ENCODE results near the gene SLC37A3.

Gene SLC37A3

GRCh38 chr7:140292438-140292837 is 105.9 kb downstream of the SLC37A3 start:
- Histone ChIP-seq H3K27me3 (no peaks in the 10 kb centered on the region), H3K9me3 (replicated peaks in 1 of 11) (no peaks in the 10 kb centered on the region), H3K4me3 (no peak overlapping the region), H3K9ac (no peak overlapping the region), H3K4me2 (peak overlapping the region in 5 of 11 experiments; percentile 19 to 37 (median 27); a peak in 5 of 22 replicates), H3K36me3 (no peaks in the 10 kb centered on the region), H4K20me1 (no peaks in the 10 kb centered on the region), H3K27ac (no peak overlapping the region), H3K4me1 (peaks cover 0 to 29% (median 0%) of the 10 kb centered on the region in 10 experiments; a peak in 9 of 20 replicates)
- TF ChIP-seq Cebpa-rat (IDR thresholded peaks at IDR 0.05), result no peak

- no peak overlapping the region for H3K4me3 ChIP-seq
- H3K4me2 ChIP-seq, result no peak overlapping the region
- H3K4me1 ChIP-seq, result peaks cover 0 to 56% (median 0%) of the 10 kb centered on the region in 10 experiments; a peak in 9 of 20 replicates
- H4K20me1 ChIP-seq, result no peaks in the 10 kb centered on the region
- TF ChIP-seq Cebpa-rat (IDR thresholded peaks at IDR 0.05), result no peak
- no peak overlapping the region for H3K9ac ChIP-seq
- H3K9me3 ChIP-seq (replicated peaks in 1 of 11), result no peaks in the 10 kb centered on the region
- H3K36me3 ChIP-seq, result no peaks in the 10 kb centered on the region
- no peaks in the 10 kb centered on the region for H3K27me3 ChIP-seq
- no peak overlapping the region for H3K27ac ChIP-seq
Measured at GRCh38 chr7:140289804-140290203, 108.5 kb downstream of the SLC37A3 start.

GRCh38 chr7:140287988-140288387 is 110.3 kb downstream of the SLC37A3 start:
- no peak overlapping the region for H3K27ac ChIP-seq
- peaks cover 0 to 47% (median 0%) of the 10 kb centered on the region in 10 experiments; a peak in 9 of 20 replicates for H3K4me1 ChIP-seq
- TF ChIP-seq Cebpa-rat (IDR thresholded peaks at IDR 0.05), result no peak
- H3K9ac ChIP-seq, result no peak overlapping the region
- H3K4me2 ChIP-seq, result 0 out of 22 replicates have a peak overlapping the region, but pooled peaks of 1 of the 11 experiments have one; percentile 81
- H3K9me3 ChIP-seq (replicated peaks in 1 of 11), result peaks cover 0 to 14% (median 0%) of the 10 kb centered on the region in 11 experiments; a peak in 4 of 22 replicates
- no peaks in the 10 kb centered on the region for H3K36me3 ChIP-seq
- no peaks in the 10 kb centered on the region for H3K27me3 ChIP-seq
- no peak overlapping the region for H3K4me3 ChIP-seq
- H4K20me1 ChIP-seq, result no peaks in the 10 kb centered on the region

DNA sequence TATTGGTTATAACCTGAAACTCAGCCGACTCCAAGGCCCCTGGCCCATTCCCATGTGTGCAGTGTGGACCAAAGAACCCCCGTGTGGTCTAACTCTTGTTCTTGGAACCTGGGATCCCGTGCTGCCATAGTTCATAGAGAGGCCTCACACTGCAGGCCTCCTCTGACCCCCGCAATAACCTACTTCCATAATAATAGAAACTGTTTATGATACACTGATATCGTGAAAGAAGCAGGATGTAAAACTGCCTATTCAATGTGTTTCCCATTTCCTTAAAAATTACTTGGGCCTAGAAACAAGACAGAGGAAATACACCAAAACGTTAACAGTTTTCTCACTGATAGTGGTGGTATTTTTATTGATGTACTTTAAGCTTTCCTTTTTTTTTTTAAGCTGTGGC is 112.4 kb downstream of the SLC37A3 start:
- no peaks in the 10 kb centered on the region for H3K36me3 ChIP-seq
- H3K27me3 ChIP-seq, result no peaks in the 10 kb centered on the region

DNA sequence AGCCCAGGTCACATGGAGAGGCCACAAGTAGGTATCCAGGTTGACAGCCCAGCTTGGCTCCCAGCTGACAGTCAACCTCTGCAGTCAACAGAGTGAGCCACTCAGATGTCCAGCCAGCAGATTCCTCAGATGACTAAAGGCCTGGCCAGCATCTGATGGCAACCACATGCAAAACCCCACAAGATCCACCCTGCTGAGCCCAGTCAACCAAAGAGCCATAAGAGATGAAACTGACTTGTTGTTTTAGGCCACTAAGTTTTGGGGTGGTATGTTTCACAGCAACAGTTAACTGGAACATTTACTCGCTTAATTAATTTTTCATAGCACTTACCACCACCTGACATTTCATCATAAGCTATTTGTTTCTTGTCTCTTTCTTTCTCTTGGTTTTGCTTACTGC is 114.3 kb downstream of the SLC37A3 start:
- Histone ChIP-seq H3K36me3 (no peaks in the 10 kb centered on the region), H3K9me3 (replicated peaks in 1 of 11) (peaks cover 0 to 14% (median 0%) of the 10 kb centered on the region in 11 experiments; a peak in 4 of 22 replicates), H3K9ac (no peak overlapping the region), H3K27me3 (no peaks in the 10 kb centered on the region), H4K20me1 (no peaks in the 10 kb centered on the region), H3K4me1 (peaks cover 0 to 30% (median 0%) of the 10 kb centered on the region in 10 experiments; a peak in 8 of 20 replicates), H3K4me3 (no peak overlapping the region), H3K27ac (no peak overlapping the region), H3K4me2 (no peak overlapping the region)
- TF ChIP-seq Cebpa-rat (IDR thresholded peaks at IDR 0.05), result no peak

More for the DNA sequence above, 112.4 kb downstream of the SLC37A3 start:
- Histone ChIP-seq H3K4me1 (peaks cover 0 to 30% (median 0%) of the 10 kb centered on the region in 10 experiments; a peak in 8 of 20 replicates), H3K27ac (peak overlapping the region in 2 of 11 experiments; percentile 33 to 36; a peak in 4 of 22 replicates), H3K4me3 (no peak overlapping the region), H3K4me2 (peak overlapping the region in 4 of 11 experiments; percentile 18 to 81 (median 72); a peak in 6 of 22 replicates), H4K20me1 (no peaks in the 10 kb centered on the region), H3K9me3 (replicated peaks in 1 of 11) (peaks cover 0 to 14% (median 0%) of the 10 kb centered on the region in 11 experiments; a peak in 4 of 22 replicates), H3K9ac (no peak overlapping the region)
- TF ChIP-seq Cebpa-rat (IDR thresholded peaks at IDR 0.05), result no peak
